ENCODE measurements around the gene SH3PXD2A.

SH3PXD2A gene

GRCh38 chr10:103554488-103555324, 300.7 kb downstream of the SH3PXD2A start:
- TF ChIP-seq CTCF (IDR thresholded peaks at IDR 0.05) = no peak

GRCh38 chr10:103553743-103554487, 301.5 kb downstream of the SH3PXD2A start:
- no peak for TF ChIP-seq CTCF (IDR thresholded peaks at IDR 0.05)

GRCh38 chr10:103552856-103553742, 302.3 kb downstream of the SH3PXD2A start:
- TF ChIP-seq CTCF (IDR thresholded peaks at IDR 0.05) = no peak

GRCh38 chr10:103551619-103552602, 303.5 kb downstream of the SH3PXD2A start:
- no peak for TF ChIP-seq CTCF (IDR thresholded peaks at IDR 0.05)

- no peak for TF ChIP-seq CTCF (IDR thresholded peaks at IDR 0.05)
Observed at GRCh38 chr10:103550229-103550628, 305.1 kb downstream of the SH3PXD2A start.

GRCh38 chr10:103549349-103549685, 306.1 kb downstream of the SH3PXD2A start:
- no peak for TF ChIP-seq CTCF (IDR thresholded peaks at IDR 0.05)
